IMR-90 (cell line): Measurements from ENCODE around the gene NAA30. TPM values are rescaled to one million over a fixed set of nuclear protein-coding genes. Genes with fewer than 3 reads are reported as not detected.

Source experiments
- ATAC-seq: fragments of 200-7000 bp; cut with Tn5 transposase; 2 replicates; pipeline ENCODE4 v1.9.1; 2020; ENCODE audit warnings: low read depth, mild to moderate bottlenecking, moderate library complexity
- BruUV-seq: library from RNA; stranded (reverse); fragments of 400-500 nt; replicated peaks from 2 replicates; lab custom pipeline; 2021; lab: Mats Ljungman, UMichigan
- CTCF ChIA-PET: fragments of 300-600 bp; formaldehyde crosslinking; extraction: SDS; loops from one replicate; lab custom pipeline; 2021; ENCODE audit warnings: antibody characterized with exemption; lab: Yijun Ruan, JAX
- POLR2A ChIA-PET: fragments of 300-600 bp; sonication (Branson Sonifier 250); formaldehyde crosslinking; loops from one replicate; lab custom pipeline; 2022; ENCODE audit warnings: antibody characterized with exemption; ENCODE audit not compliant: unreplicated experiment; lab: Charles Lee
- DNase-seq: peaks from one replicate; pipeline ENCODE4 v3.0.0; 2013
- H2AFZ ChIP-seq: replicated peaks from 2 replicates; pipeline ENCODE3; 2013; ENCODE audit warnings: low read length, mild to moderate bottlenecking; ENCODE audit not compliant: poor library complexity
- H2AK5ac ChIP-seq: 2 replicates; pipeline ENCODE4 v1.6.1; 2013; ENCODE audit warnings: low read depth, low read length, inconsistent platforms
- H2AK9ac ChIP-seq: replicated peaks from 2 replicates; pipeline ENCODE3; 2013; ENCODE audit warnings: mild to moderate bottlenecking, low read depth, low read length, moderate library complexity; ENCODE audit not compliant: poor library complexity
- H2BK120ac ChIP-seq: 2 replicates; pipeline ENCODE4 v1.6.1; 2013; ENCODE audit warnings: low read depth, low read length, inconsistent platforms
- H2BK15ac ChIP-seq: 3 replicates; pipeline ENCODE4 v1.6.1; 2013; ENCODE audit warnings: low read depth, low read length, inconsistent platforms
- H2BK20ac ChIP-seq: 2 replicates; pipeline ENCODE4 v1.6.1; 2013; ENCODE audit warnings: low read depth, mild to moderate bottlenecking, inconsistent platforms, low read length, moderate library complexity
- H2BK5ac ChIP-seq: 2 replicates; pipeline ENCODE4 v1.6.1; 2013; ENCODE audit warnings: mild to moderate bottlenecking, low read depth, low read length, inconsistent platforms; ENCODE audit not compliant: poor library complexity, severe bottlenecking
- H3K14ac ChIP-seq: replicated peaks from 2 replicates; pipeline ENCODE4 v1.6.1; 2013; ENCODE audit warnings: low read depth, low read length, inconsistent platforms
- H3K18ac ChIP-seq: 2 replicates; pipeline ENCODE4 v1.6.1; 2013; ENCODE audit warnings: low read depth, low read length, control low read depth
- H3K23ac ChIP-seq: 2 replicates; pipeline ENCODE4 v1.6.1; 2013; ENCODE audit warnings: low read depth, low read length, inconsistent platforms
- H3K27ac ChIP-seq: 2 replicates; pipeline ENCODE4 v1.5.1; 2013; ENCODE audit warnings: mild to moderate bottlenecking, control low read depth, low read length; ENCODE audit not compliant: insufficient read depth
- H3K27me3 ChIP-seq: 2 replicates; pipeline ENCODE4 v1.6.1; 2013; ENCODE audit warnings: low read length; ENCODE audit not compliant: control insufficient read depth, insufficient read depth
- H3K36me3 ChIP-seq: 2 replicates; pipeline ENCODE4 v1.6.1; 2013; ENCODE audit warnings: low read length, mixed read lengths; ENCODE audit not compliant: control insufficient read depth, insufficient read depth
- H3K4ac ChIP-seq: 2 replicates; pipeline ENCODE4 v1.6.1; 2013; ENCODE audit warnings: low read depth, low read length, inconsistent platforms
- H3K4me1 ChIP-seq: 2 replicates; pipeline ENCODE4 v1.6.1; 2013; ENCODE audit warnings: low read length, mixed read lengths; ENCODE audit not compliant: control insufficient read depth, insufficient read depth
- H3K4me2 ChIP-seq: 2 replicates; pipeline ENCODE4 v1.6.1; 2013; ENCODE audit warnings: low read depth, mild to moderate bottlenecking, control low read depth, low read length, moderate library complexity
- H3K4me3 ChIP-seq: 2 replicates; pipeline ENCODE4 v1.5.1; 2013; ENCODE audit warnings: low read depth, mild to moderate bottlenecking, control low read depth, low read length, moderate library complexity; ENCODE audit not compliant: insufficient read depth
- H3K56ac ChIP-seq: 2 replicates; pipeline ENCODE4 v1.6.1; 2013; ENCODE audit warnings: low read length, inconsistent platforms; ENCODE audit not compliant: insufficient read depth; ENCODE audit errors: extremely low read depth
- H3K79me1 ChIP-seq, 2 experiments: 2 replicates each; pipeline ENCODE4 v1.6.1; 2013; ENCODE audit warnings: low read length in 2 of 2, inconsistent platforms in 1 of 2, low read depth in 1 of 2
- H3K9ac ChIP-seq: 2 replicates; pipeline ENCODE4 v1.6.1; 2013; ENCODE audit warnings: low read depth, low read length, control low read depth
- H3K9me1 ChIP-seq: 2 replicates; pipeline ENCODE4 v1.6.1; 2013; ENCODE audit warnings: low read length, inconsistent platforms; ENCODE audit not compliant: insufficient read depth
- H3K9me3 ChIP-seq: 2 replicates; pipeline ENCODE4 v1.6.1; 2013; ENCODE audit warnings: low read length; ENCODE audit not compliant: control insufficient read depth, insufficient read depth
- H4K20me1 ChIP-seq: 2 replicates; pipeline ENCODE4 v1.6.1; 2013; ENCODE audit warnings: low read length, inconsistent platforms; ENCODE audit not compliant: insufficient read depth
- H4K5ac ChIP-seq: 2 replicates; pipeline ENCODE4 v1.6.1; 2013; ENCODE audit warnings: mild to moderate bottlenecking, low read depth, low read length, control low read depth
- H4K8ac ChIP-seq, 2 experiments: 2 replicates each; pipeline ENCODE4 v1.6.1; 2013; ENCODE audit warnings: low read depth in 2 of 2, low read length in 2 of 2, control low read depth in 1 of 2, inconsistent platforms in 1 of 2
- H4K91ac ChIP-seq: 2 replicates; pipeline ENCODE4 v1.6.1; 2013; ENCODE audit warnings: low read depth, low read length, inconsistent platforms; ENCODE audit not compliant: insufficient read depth
- BHLHE40 ChIP-seq: fragments of 150-350 bp; IDR thresholded peaks from 2 replicates; pipeline ENCODE4 v1.6.1; 2016; ENCODE audit warnings: mild to moderate bottlenecking, low read depth, low read length
- CHD1 ChIP-seq: IDR thresholded peaks from 2 replicates; pipeline ENCODE4 v1.6.1; 2012; ENCODE audit warnings: low read depth, low read length, improper control_type of control experiment
- CTCF ChIP-seq: conservative IDR thresholded peaks from 2 replicates; pipeline ENCODE4 v1.5.1; 2012; ENCODE audit warnings: mild to moderate bottlenecking, low read depth, low read length, improper control_type of control experiment
- ELK1 ChIP-seq: fragments of 150-350 bp; IDR thresholded peaks from 2 replicates; pipeline ENCODE4 v1.6.1; 2016; ENCODE audit warnings: low read depth, mild to moderate bottlenecking, low read length, moderate library complexity, borderline replicate concordance
- FOS ChIP-seq: fragments of 150-350 bp; IDR thresholded peaks from 2 replicates; pipeline ENCODE4 v1.6.1; 2016; ENCODE audit warnings: low read depth, low read length
- MAFK ChIP-seq: IDR thresholded peaks from 2 replicates; pipeline ENCODE4 v1.6.1; 2012; ENCODE audit warnings: low read depth, low read length, improper control_type of control experiment
- MXI1 ChIP-seq: IDR thresholded peaks from 2 replicates; pipeline ENCODE4 v1.6.1; 2012; ENCODE audit warnings: low read depth, mild to moderate bottlenecking, low read length, moderate library complexity, borderline replicate concordance
- NFE2L2 ChIP-seq: fragments of 150-350 bp; IDR thresholded peaks from 2 replicates; pipeline ENCODE4 v1.6.1; 2016; ENCODE audit warnings: low read depth, mild to moderate bottlenecking, low read length
- POLR2A ChIP-seq: IDR thresholded peaks from 2 replicates; pipeline ENCODE4 v1.6.1; 2012; ENCODE audit warnings: mild to moderate bottlenecking, low read depth, low read length
- RAD21 ChIP-seq: IDR thresholded peaks from 2 replicates; pipeline ENCODE4 v1.6.1; 2012; ENCODE audit warnings: low read length, improper control_type of control experiment
- RCOR1 ChIP-seq: IDR thresholded peaks from 2 replicates; pipeline ENCODE4 v1.6.1; 2012; ENCODE audit warnings: mild to moderate bottlenecking, low read length, improper control_type of control experiment; ENCODE audit not compliant: insufficient replicate concordance
- RFX5 ChIP-seq: IDR thresholded peaks from 2 replicates; pipeline ENCODE4 v1.8.0; 2012; ENCODE audit warnings: low read depth, mild to moderate bottlenecking, low read length, moderate library complexity
- SMC3 ChIP-seq: fragments of 150-350 bp; IDR thresholded peaks from 2 replicates; pipeline ENCODE4 v1.6.1; 2016; ENCODE audit warnings: low read depth, mild to moderate bottlenecking, antibody characterized with exemption, low read length, moderate library complexity
- USF2 ChIP-seq: fragments of 150-350 bp; IDR thresholded peaks from 2 replicates; pipeline ENCODE4 v1.6.1; 2017; ENCODE audit warnings: mild to moderate bottlenecking, antibody characterized with exemption, low read length, low read depth
- dilution Hi-C: fragments of 300-500 bp; cut with HindIII; formaldehyde crosslinking; loops from one replicate; pipeline ENCODE4 v1.14.3; 2018; ENCODE audit warnings: low sequenced_read_pairs; ENCODE audit not compliant: unreplicated experiment
- in situ Hi-C: fragments of 300-500 bp; cut with MboI; formaldehyde crosslinking; loops from 3 replicates; pipeline ENCODE4 v1.14.3; 2019; ENCODE audit warnings: low sequenced_read_pairs, inconsistent platforms, mixed read lengths
- intact Hi-C: fragments of 100-400 bp; cut with micrococcal nuclease; formaldehyde crosslinking; loops from 2 replicates; pipeline ENCODE4 v1.10.0; 2022
- polyA plus RNA-seq, 3 experiments: library from polyadenylated mRNA; depleted of rRNA; stranded (reverse); fragments of >200 nt; gene quantifications; 2 replicates each; pipeline ENCODE4 v1.2.3, GENCODE V29; 2012; ENCODE audit warnings: low replicate concordance in 1 of 3
- total RNA-seq: library from RNA; depleted of rRNA; stranded (reverse); fragments of >200 nt; gene quantifications from 2 replicates; pipeline ENCODE4 v1.2.3, GENCODE V29; 2012

Gene NAA30
- total and polyA plus RNA-seq, 2 of the 4 experiments (the other 2 are of a cell fraction), result 5.8 to 24.4 TPM

GRCh38 chr14:57378661-57379060 lies 11.7 kb upstream of the NAA30 start:
- Histone ChIP-seq H2BK120ac (no peak overlapping the region), H3K9ac (no peak overlapping the region), H3K4ac (no peak overlapping the region), H4K91ac (no peak overlapping the region), H3K4me2 (no peak overlapping the region), H4K5ac (no peak overlapping the region), H2BK15ac (no peak overlapping the region), H2AK5ac (no peak overlapping the region), H3K9me1 (no peaks in the 10 kb centered on the region; the same call in 1 of the 2 replicates), H2BK20ac (no peak overlapping the region), H4K20me1 (no peaks in the 10 kb centered on the region), H3K79me1 (no peaks in the 10 kb centered on the region), H3K27ac (no peak overlapping the region), H3K4me3 (no peak overlapping the region), H3K36me3 (no peaks in the 10 kb centered on the region), H3K23ac (no peak overlapping the region), H3K56ac (no peak overlapping the region), H3K18ac (no peak overlapping the region), H2BK5ac (no peak overlapping the region), H3K4me1 (peaks cover 8% of the 10 kb centered on the region; the same call in 1 of the 2 replicates), H3K9me3 (no peaks in the 10 kb centered on the region), H3K14ac (no peak overlapping the region), H2AFZ (no peak overlapping the region), H3K27me3 (no peaks in the 10 kb centered on the region), H4K8ac (no peak overlapping the region), H2AK9ac (no peak overlapping the region)
- no peak for ATAC-seq
- peak; percentile 14 for DNase-seq
- in situ Hi-C loops (no loop called here), dilution Hi-C loops (no loop called here), intact Hi-C loops (no loop called here)
- ChIA-PET CTCF (no interaction called here), POLR2A (no interaction called here)
- BruUV-seq, result no TSS peak
- TF ChIP-seq RCOR1 (no peak), POLR2A (no peak), FOS (no peak), MXI1 (no peak), USF2 (no peak), CTCF (peak; percentile 32; the same call in 1 of the 2 replicates), ELK1 (no peak), RFX5 (peak; percentile 16; the same call in 1 of the 2 replicates), CHD1 (no peak), BHLHE40 (no peak), RAD21 (peak; percentile 47), SMC3 (no peak), NFE2L2 (no peak), MAFK (no peak)
